SK-N-SH treated with all-trans-retinoic acid at 6 μM for 48 hours (cell line): Measurements from ENCODE around the gene UBAP1L.

Experiments
- CREB5 ChIP-seq: fragments of 250-450 bp; sonication (Bioruptor Pico); IDR thresholded peaks from 2 replicates; pipeline ENCODE4 v1.5.1; 2020; ENCODE audit warnings: low read depth, mild to moderate bottlenecking, moderate library complexity
- GLIS3 ChIP-seq: fragments of 250-450 bp; sonication (Bioruptor Pico); IDR thresholded peaks from 2 replicates; pipeline ENCODE4 v1.5.0; 2020; ENCODE audit warnings: mild to moderate bottlenecking, moderate library complexity
- ZFP3 ChIP-seq: fragments of 250-450 bp; sonication (Bioruptor Pico); IDR thresholded peaks from 2 replicates; pipeline ENCODE4 v1.5.0; 2020; ENCODE audit warnings: mild to moderate bottlenecking, moderate library complexity

- TF ChIP-seq ZFP3 (no peak), CREB5 (CRISPR knock-in tag) (no peak), GLIS3 (CRISPR knock-in tag) (no peak)
Observed at GRCh38 chr15:65044724-65045481, 70.1 kb downstream of the UBAP1L start, which contains the start of gene SLC51B.
